ENCODE results near the gene OGFR.

OGFR gene

DNA sequence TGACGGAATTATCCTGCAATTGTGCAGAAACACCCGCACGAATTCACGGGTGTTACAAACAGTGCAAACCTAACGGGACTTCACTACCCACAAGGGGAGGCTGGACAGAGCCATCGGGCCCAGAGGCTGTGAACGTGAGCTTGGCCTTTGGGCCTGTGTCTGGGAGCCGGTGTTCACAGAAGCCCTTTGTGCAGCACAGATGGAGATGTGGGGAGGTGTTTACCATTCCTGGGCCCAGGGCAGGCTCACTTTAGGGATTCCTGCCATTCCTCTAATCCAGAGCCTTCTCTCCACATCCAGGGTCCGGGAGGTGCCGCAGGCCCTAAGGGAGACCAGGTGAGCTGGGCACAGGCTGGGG is 27.2 kb downstream of the OGFR start:
- no peak overlapping the region for H3K4me3 ChIP-seq (ENCODE audit: low read depth, low read length)
- DNase-seq (ENCODE audit: low read depth, low spot score), result no peak
- TF ChIP-seq, protein P1, sequence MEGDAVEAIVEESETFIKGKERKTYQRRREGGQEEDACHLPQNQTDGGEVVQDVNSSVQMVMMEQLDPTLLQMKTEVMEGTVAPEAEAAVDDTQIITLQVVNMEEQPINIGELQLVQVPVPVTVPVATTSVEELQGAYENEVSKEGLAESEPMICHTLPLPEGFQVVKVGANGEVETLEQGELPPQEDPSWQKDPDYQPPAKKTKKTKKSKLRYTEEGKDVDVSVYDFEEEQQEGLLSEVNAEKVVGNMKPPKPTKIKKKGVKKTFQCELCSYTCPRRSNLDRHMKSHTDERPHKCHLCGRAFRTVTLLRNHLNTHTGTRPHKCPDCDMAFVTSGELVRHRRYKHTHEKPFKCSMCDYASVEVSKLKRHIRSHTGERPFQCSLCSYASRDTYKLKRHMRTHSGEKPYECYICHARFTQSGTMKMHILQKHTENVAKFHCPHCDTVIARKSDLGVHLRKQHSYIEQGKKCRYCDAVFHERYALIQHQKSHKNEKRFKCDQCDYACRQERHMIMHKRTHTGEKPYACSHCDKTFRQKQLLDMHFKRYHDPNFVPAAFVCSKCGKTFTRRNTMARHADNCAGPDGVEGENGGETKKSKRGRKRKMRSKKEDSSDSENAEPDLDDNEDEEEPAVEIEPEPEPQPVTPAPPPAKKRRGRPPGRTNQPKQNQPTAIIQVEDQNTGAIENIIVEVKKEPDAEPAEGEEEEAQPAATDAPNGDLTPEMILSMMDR (IDR thresholded peaks at IDR 0.05; ENCODE audit: low read depth, low read length), result no peak
- in situ Hi-C loops (cut with HindIII; ENCODE audit: low sequenced_read_pairs), result no loop called here

DNA sequence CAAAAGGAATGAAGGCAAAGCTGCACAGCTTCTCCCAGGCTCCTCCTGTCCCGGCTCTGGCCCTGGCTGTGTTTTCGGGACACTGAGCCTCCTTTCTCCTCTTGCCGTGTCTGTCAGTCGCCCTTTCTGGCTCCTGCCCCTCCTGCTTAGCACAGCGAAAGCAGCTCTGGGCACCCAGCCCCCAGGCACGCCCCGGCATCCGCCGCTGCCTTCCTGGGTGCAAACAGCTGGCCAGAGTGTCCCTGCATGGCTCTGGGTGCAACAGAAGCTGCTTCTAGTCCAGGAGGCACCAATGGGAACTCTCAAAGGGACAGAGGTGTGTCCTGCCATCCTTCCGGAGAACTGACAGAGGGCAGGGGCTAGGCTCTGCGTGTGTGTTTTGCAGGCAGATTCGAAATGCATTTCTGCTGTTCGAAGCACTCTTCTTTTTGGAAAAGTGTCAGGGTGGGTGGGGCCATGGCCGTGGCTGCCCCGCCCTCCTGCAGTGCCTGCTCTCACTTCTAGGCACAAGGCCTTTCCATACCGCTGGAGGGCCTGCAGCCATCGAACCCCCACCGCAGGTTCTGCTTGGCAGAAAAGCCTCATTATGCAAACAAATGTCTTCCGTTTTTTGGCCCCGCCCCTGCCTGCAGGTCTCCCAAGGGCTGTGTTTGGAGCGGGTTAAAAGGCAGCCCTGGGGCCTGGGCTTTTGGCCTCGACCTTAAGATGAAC is 27.7 kb downstream of the OGFR start:
- no peak for DNase-seq (ENCODE audit: low read depth, low spot score)
- TF ChIP-seq, protein P1 (IDR thresholded peaks at IDR 0.05; ENCODE audit: low read depth, low read length), result no peak
- in situ Hi-C loops (cut with HindIII; ENCODE audit: low sequenced_read_pairs), result no loop called here
- no peak overlapping the region for H3K4me3 ChIP-seq (ENCODE audit: low read depth, low read length)

DNA sequence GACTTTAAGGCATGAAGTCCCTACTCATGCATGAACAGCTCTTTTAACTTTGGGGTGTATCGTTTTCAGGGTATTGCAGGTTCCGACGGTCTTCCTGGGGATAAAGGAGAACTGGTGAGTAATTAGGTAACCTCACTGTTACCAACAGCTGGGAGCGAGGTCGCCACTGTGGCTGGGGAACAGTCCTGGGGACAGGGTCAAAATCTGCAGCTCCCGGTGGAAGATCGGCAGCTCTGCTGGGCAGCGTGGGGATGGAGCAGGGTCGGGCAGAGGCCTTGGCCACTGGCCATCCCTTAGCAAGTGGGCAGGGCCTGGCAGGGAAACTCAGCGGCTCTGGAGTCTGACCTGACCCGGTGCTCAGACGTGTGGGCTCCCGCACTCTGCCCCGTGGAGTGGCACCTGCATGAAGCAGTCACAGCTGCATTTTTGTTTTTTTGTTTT is 28.3 kb downstream of the OGFR start:
- TF ChIP-seq, protein P1 (IDR thresholded peaks at IDR 0.05; ENCODE audit: low read depth, low read length), result no peak
- in situ Hi-C loops (cut with HindIII; ENCODE audit: low sequenced_read_pairs), result no loop called here
- no peak overlapping the region for H3K4me3 ChIP-seq (ENCODE audit: low read depth, low read length)
- no peak for DNase-seq (ENCODE audit: low read depth, low spot score)

DNA sequence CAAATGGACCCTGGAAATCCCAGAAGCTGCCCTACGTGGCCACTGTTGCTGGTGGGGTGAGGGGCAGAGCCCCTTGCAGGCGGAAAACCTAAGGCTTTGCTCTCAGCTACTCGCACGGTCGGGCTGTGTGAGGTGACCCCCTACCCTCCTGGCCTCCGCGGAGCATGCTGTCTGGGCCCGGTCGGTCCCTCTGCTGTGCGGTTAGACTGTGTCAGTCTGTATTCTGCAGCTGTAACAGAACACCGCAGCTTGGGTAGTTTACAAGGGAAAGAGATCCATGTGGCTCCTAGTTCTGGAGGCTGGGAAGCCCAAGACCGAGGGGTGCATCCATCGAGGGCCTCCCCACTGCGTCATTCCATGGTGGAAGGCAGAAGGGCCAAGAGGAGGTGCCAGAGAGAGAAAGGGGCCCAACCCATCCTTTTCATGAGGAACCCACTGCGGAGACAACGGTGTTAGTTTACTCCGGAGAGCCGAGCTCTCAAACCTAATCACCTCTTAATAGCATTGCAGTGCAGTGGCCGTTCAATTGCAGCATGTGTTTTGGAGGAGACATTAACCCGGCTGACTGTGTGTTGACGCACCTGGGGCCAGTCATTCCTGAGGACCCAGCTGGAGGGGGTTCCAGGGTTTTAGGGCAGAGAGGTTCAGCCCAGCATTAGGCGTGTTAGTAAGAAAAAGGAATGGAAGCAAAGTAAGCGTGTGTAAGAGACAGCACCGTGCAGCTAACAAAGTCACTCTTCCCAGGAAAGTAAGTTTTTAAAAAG is 30.5 kb downstream of the OGFR start:
- no peak for DNase-seq (ENCODE audit: low read depth, low spot score)
- H3K4me3 ChIP-seq (ENCODE audit: low read depth, low read length), result no peak overlapping the region
- TF ChIP-seq, protein P1 (IDR thresholded peaks at IDR 0.05; ENCODE audit: low read depth, low read length), result no peak
- in situ Hi-C loops (cut with HindIII; ENCODE audit: low sequenced_read_pairs), result no loop called here

DNA sequence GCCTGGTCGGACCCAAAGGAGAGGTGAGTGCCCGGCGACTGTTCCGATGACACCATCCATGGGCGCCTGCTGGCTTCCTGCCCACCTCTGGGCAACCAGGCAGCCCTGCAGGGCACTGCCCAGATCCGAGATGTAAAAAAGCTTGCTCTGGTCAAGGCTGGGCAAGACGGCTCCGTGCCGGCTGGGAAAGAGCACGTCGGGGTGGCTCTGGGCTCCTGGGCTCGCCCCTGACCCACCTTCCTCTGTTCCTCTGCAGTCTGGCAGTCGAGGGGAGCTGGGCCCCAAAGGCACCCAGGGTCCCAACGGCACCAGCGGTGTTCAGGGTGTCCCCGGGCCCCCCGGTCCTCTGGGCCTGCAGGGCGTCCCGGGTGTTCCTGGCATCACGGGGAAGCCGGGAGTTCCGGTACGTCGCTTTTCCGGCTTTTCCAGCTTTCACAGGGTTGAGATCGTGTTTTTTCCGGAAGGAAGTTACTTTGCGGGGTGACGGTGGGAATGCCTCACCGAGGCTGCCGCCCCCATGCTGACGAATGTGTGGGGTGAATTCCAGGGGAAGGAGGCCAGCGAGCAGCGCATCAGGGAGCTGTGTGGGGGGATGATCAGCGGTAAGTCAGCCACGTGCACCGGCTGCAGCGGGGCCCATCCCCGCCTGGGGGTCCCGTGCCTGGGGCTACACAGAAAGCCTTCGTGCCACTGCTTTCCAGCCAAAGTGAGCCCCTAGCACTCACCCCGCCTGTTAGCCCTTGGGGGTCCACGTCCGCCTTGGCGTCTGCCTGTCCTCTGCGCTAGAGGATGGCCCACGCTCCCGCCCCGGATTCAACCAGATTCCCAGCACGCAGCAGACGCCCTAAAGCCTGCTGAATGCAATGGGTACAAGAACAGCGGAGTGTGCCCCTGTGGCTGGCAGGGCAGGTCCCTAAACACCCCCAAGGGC is 31.6 kb downstream of the OGFR start:
- no peak for DNase-seq (ENCODE audit: low read depth, low spot score)
- in situ Hi-C loops (cut with HindIII; ENCODE audit: low sequenced_read_pairs), result no loop called here
- no peak overlapping the region for H3K4me3 ChIP-seq (ENCODE audit: low read depth, low read length)
- TF ChIP-seq, protein P1 (IDR thresholded peaks at IDR 0.05; ENCODE audit: low read depth, low read length), result no peak

DNA sequence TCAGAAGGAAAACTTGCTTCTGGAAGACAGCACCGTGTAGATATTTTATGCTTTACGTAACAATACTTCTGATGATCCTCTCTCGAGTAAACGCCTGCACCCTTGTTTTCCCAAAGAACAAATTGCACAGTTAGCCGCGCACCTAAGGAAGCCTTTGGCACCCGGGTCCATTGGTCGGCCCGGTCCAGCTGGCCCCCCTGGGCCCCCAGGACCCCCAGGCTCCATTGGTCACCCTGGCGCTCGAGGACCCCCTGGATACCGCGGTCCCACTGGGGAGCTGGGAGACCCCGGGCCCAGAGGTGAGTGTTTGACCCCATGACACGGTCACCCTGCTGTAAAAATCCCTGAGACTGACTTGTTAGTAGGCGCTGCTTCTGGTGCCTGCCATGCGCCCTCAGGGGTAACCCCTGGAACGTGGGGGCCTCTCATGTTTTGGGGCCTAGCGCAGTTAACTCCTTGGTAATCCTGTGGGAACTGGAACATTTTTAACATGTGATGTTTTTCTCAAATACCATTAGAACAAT is 32.4 kb downstream of the OGFR start:
- in situ Hi-C loops (cut with HindIII; ENCODE audit: low sequenced_read_pairs), result no loop called here

More for the DNA sequence above, 32.4 kb downstream of the OGFR start:
- TF ChIP-seq, protein P1 (IDR thresholded peaks at IDR 0.05; ENCODE audit: low read depth, low read length), result no peak
- no peak overlapping the region for H3K4me3 ChIP-seq (ENCODE audit: low read depth, low read length)
- DNase-seq (ENCODE audit: low read depth, low spot score), result no peak
